HG03060 (cell line): ENCODE measurements around the gene HUWE1.

Experiments used
- ATAC-seq: cut with Tn5 transposase; IDR thresholded peaks from one replicate; pipeline ENCODE4 v1.9.1; 2021; ENCODE audit warnings: low read depth, moderate number of reproducible peaks; ENCODE audit not compliant: unreplicated experiment

The HUWE1 gene

DNA sequence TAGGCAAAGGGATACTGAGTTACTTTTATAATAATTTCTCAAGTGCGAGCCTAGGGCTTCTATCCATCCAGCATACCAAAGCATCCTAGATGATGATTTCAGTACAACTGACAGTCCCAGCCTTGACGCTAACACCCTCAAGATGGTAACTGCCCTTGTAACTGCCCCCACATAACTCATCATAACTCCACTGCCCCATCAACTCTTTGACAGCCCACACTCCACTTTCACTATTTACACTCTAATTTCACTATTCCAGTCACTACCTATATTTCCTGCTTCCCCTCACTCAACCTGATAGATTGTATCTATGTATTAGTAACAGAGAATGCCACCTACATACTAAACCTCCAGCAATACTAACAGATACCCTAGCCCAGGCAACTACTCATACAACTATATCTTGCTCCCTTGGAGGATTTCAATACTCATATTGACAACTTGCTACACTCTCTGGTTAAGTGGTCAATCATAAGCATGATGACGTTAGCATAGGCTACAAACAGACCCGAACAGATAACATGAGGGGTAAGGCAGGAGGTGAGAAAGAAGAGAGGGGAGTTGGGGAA, 65.0 kb downstream of the HUWE1 start:
- no peak for ATAC-seq

DNA sequence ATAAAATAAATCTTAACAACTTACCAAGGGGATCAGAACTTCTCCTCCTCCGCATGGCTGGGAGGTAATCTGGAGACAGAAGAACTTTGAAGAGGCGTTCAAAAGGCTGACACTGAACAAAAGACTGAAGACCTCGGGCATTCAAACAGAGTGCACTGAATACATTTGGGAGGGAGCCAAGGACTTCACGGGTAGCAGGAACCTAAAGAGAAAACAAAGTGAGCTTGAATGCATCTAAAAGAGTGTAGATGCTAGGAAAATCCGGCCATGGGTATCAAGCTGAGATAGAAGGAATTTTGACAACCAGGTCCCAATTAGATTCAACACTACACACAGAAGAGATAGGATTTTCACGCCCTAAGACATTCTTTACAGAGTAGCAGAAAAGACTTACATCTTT, 69.6 kb downstream of the HUWE1 start:
- no peak for ATAC-seq

DNA sequence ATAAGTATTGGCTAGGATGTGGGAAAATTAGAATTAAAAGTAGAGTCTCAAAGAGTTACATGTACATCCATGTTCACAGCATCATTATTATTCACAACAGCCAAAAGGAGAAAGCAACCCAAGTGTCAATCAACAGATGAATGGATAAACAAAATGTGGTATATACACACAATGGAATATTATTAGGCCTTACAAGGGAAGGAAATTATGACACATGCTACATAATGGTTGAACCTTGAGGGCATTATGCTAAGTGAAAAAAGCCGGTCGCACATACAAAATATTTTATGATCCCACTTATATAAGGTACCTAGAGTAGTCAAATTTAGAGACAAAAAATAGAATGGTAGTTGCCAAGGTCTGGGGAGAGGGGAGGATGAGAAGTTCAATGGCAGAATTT, 80.1 kb downstream of the HUWE1 start:
- ATAC-seq, result no peak

DNA sequence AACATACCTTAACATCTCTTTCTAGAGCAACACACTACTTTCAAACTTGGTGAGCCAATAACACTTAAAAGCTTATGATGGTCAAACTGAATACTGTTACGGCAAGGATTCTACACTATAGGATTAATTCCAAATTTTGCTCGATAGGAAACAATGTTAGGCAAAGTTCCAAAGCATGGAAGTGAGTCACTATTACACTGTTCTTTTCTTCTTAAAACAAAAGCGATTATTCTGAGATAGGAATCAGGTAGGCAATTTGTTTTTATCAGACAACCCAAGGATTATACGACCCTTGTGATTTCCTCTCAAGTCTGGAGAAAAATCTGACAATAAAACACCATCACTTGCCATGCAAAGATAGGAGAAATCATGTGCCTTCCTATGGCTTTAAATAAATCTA, 81.5 kb downstream of the HUWE1 start:
- no peak for ATAC-seq

DNA sequence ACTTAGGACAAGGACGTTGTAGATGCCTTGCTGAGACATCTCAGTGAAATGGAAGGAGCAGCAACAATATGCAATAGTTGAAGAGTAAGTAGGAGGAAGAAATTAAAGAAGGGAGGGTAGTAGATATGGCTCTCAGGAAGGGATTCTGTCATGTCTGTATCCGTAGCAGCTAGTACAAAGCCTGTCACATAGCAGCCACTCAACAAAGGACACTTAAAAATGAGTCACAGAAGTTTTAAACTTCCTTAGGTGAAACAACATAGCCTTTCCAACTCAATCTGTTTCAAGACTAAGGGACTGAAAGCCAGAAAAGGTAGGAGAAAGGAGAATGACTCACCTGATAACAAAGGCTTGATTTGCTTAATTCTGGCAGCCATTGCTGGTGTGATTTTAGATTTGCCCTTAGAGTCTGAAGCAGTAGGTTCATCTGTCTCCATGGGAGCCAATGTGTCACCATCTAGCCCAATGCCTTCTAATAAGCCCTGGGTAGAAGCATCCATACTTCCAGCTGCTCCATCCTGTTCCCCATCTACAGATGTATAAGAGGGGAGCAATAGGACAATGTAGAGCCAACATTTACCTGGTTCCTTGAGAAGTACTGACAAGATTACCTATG, 86.6 kb downstream of the HUWE1 start:
- ATAC-seq, result no peak

DNA sequence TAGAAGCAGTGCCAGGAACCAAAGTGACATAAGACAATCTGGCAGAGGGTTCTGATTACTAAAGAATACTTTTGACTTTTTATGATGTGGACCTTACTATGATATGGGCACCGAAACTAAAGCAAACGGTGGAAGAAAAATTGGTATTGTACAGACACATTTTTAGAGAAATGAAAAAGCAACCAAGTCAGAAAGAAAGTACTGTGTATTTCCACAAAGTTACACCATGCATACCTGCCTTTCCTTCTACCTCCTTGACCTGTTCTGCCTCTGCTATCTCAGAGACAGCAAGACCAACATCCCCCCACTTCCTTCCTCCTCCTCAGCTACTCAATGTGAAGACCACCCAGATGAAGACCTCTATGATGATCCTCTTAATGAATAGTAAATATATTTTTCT, 88.3 kb downstream of the HUWE1 start:
- no peak for ATAC-seq

DNA sequence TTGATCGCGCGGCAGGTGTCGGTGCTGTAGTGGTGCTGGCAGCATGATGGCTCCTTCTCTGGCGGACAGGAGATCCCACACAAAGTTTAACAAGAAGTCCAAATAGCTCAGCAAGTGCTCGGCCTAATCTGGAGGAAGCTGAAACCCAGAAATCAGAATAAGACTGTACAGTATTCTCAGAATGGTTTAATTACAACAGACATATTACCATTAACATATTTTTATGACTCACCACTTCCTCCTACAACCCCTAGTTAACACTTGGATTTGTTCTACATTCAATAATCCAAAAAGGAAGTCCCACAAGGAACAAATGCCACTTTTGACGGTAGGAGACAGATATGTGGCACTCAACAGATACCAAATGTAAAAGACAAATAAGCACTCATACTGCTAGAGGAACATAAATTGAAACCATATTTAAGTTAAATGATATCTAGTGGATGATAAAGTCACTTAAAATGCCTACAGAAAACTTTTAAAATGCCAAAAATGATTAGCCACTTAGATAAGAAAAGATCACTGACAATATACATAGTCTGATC, 91.2 kb downstream of the HUWE1 start:
- no peak for ATAC-seq

DNA sequence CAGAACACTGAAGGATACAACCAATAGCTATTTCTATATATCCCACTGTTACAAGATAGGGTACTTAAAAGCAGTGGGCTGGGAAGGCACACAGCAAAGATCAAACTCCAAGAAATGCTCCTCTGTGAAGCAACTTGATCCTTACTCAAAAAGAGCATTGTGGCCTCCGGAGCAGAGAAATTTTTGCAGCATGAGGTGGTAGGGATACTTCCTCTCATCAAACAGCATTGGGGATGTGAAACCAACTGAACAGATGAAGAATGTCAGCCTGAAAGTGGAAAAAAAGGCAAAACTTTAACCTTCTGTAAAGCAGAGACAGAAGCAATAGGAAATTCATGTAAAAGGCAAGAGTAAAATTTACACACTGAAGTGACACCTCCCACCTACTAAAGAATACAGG, 92.2 kb downstream of the HUWE1 start:
- ATAC-seq, result no peak

DNA sequence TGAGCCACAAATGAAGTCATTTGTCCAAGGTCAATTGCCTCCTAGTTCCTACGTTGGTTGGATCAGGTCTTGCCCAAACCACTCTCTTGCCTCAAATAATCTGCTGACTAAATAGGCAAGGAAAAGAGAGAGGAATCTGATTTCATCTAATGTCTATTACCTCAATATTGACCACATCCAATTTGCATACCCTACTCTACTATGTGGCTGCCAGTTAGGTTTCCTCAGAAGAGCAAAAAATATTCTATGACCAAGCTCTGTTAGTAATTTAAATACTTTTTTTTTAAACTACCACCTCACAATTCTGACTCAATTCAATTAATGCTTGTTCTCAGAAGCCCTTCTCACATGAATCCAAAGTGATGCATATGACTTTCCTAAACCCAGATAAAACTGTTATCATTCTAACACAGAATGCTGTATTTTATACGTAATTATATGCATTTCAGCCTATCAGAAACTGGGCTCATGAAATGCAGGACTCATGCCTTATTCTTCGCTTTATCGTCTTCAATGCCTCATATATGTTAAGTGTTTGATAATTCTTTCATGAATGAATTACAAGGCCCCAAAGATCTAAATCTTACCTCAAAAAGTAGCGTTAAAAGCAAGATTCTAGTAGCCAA, 98.6 kb downstream of the HUWE1 start:
- ATAC-seq, result no peak

DNA sequence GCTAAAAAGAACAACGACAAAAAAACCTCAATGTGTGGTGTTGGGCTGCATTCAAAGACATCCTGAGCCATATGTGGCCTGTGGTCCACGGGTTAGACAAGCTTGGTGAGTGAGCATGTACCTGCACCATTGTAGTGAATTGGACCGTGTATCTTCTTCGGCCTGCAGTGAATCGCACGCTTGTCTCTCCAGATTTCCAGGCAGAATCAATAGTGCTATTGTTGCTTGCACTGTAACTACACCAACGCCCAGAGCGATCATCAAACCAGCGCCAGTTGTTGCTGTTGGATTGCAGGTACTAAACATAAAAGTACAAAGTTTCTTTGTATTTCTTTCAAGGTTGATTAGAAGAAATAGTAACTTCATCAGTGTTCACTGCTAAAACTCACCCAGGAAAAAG, 101.6 kb downstream of the HUWE1 start:
- ATAC-seq, result no peak

DNA sequence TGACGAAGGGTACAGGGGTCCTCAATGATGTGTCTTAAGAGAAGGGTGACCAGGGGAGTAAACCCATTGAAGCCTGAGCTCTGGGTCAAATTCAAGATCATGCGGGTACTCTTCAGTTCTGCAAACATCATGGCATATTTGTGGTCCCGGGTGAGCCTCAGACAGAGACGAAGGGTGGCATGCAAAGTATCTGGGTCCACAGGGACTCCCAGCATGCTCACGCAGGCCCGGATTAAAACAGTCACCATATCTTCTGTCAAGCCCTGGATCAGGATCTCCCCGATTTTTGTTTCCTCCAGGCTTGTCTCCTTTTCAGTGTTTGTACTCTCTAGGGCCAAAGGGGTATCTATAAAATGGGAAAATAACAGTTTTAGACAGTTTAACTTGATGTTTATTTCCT, 102.9 kb downstream of the HUWE1 start:
- no peak for ATAC-seq

DNA sequence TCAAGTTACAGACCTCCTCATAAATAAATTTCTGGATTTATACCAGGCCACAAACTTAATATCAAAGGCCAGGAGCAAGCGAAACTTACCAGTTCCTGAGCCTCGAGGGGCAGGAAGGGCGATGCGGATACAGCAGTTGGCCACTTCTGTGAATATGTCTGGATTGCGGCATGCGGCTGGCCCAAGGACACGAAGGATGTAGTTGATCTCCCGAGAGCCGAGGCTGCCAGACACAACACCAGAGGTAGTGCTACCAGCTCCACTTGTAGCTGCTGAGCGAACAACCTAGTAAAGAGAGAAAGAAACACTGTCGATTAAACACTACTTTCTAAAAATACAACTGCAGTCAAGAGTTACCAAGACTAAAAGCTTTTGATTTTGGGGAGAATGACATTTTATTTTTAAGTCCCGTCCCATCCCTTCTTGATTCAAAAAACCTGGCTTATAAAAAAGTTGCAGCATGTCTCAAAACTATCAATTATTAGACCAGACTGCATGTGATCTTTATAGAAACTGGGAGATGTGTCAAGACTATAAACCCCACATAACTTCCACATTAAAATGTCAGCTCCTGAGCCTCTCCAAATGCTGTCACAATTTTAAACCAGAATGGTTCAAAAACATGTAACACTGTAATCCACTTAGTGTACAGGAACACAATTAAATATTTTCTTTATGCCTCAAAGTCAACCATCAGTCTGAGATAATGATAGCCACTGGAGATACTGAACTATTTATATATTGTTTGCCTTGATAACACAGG, 105.6 kb downstream of the HUWE1 start:
- no peak for ATAC-seq

DNA sequence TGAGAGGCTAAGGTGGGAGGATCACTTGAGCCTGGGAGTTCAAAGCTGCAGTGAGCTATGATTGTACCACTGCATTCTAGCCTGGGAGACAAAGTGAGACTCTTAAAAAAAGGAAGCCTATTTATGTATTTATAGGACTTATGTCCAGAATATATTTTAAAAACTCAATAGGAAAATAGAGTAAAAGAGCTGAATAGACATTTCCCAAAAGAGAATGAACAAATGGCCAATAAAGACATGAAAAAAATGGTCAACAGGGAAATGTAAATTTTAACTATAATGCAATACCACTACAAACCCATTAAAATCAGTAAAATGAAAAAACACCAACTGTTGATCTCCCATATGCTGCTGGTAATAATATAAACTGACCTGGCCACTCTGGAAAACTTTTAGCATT, 115.0 kb downstream of the HUWE1 start:
- ATAC-seq, result no peak

DNA sequence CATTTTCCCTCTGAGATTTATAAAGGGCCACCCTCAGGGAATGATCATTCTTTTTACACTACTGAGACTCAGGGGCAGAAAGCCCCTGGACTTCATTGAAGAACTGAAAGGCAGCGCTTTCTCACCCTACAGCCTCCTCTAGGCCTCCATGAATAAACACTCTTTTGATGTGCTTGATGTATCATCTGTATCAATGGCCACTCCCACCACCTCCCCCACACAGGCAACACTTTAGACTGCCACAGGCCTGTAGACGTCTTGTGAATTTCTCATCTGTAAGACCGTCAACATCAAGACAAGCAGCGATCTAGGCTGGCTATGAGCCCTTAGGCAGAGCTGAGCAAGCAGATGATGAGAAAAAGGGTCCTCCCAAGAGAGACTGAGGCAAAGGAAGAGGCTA, 123.2 kb downstream of the HUWE1 start:
- no peak for ATAC-seq

DNA sequence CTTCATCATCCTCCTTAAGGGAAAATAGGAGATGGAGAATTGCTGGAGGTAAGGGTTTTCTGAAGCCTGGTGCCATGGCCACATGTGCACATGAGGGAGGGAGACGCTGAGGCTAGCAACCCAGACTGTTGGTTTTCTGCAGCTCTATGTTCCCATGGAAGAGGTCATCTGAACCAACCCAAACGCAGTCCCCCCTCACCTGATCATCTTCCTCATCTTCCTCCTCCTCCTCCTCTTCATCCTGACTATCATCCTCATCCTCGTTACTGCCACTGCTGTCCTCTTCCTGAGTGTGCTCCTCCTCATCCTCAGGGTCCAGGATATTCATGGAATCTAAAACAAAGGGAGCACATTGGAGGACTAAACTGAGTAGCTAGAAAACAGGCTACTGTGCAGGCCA, 124.6 kb downstream of the HUWE1 start:
- no peak for ATAC-seq

DNA sequence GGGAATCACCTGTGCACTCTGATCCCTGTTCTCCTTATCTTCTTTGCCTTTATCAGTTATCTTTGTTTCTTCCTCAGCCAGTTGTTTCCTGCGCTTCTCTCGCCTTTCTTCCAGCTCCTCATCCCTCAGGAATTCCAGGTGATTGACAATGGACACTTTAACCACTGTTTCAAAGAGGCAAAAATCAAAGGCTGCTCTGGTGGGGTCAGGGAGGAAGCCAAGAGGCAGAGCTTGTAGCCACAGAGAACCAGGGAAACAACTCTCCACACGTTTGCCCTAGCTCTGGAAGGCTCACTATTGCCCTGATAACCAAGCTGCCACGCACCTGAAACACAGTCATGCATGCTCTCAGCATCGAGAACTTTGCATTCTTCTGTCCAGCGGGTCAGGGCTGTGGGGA, 127.9 kb downstream of the HUWE1 start:
- no peak for ATAC-seq

DNA sequence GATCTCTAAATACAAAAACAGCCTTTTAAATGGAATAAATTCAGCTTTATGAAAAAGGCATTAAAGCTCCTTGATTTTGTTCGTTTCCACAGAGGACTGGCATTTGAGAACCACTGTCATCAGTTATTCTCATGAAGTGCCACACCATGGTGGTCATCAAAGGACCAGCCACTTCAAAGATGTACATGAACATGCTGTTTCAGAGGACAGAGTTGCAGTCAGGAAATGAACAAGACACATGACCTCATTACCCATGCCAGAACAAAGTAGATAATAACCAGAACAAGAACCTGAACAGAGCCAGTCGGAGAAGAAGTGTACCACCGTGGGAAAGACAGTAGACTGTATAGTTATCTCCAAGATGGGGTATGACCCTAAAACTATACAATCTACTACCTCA, 129.7 kb downstream of the HUWE1 start:
- no peak for ATAC-seq

DNA sequence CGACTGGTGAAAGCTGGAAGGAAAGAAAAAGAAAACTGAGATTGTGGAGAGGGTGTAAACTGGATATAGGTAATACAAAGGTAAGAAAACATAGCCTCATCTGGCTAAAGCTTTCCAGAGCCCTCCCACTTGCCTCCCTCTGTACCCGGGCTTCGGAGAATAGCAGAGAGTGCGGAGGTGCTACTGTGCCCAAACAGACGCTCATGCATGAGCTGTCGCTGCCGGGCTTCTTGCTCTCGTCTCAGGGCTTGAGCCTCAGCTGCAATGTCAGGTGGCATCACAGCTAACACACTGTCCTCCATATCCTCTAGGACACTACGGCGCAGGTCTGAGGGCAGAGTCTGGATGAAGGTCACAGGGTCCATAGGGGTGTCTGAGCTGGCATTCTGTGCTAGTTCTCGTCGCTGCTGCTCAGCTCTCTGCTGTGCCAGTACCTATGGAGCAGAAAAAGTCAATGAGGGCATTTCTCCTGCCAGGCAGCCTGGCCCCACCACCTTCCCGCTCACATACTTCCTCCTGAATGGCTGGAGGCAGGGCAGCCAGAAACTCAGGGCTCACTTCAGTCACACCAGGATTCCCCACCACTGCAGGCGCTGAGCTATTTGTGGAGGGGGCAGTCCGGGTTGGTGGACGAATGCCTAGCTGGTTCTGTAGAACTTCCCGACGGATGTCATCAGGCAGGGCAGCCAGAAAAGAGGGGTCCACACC, 135.6 kb downstream of the HUWE1 start:
- ATAC-seq, result no peak

DNA sequence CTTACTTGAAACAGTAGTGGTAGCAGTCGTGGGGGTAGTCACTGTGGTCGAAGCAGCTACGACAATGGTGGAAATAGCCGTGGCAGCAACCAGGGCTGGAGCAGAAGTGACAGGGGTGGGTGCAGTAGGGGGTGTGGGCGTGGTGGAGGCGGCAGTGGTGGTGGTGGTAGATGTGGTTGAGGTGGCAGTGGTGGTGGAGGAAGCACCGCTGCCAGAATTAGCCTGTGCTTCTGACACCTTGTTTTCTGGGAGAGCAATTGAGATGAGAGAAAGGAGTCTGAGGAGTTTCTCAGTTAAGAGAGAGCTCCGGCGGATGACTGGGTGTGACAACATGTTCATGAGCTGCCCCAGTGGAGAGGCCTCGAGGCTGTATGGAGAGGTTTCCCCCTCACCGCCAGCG, 138.9 kb downstream of the HUWE1 start:
- no peak for ATAC-seq

DNA sequence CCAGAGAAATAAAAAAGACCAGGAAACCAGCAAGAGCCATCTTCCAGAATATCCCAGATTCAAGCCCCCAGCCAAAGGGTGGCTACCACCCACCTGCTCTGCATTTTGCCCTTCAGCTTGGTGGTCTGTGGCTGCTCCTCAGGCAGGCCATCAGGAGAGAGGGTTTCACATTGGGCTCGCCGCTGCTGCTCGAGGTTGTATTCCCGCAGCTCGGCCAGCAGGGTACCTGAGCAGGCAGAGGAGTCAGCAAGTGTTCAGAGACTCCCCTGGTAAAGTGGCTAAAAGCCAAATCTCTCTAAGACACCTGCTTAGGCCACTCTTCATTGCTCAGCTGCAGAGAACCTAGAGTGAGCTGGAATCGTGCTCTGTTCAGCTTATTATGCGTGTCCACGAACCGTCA, 141.6 kb downstream of the HUWE1 start:
- ATAC-seq, result no peak

DNA sequence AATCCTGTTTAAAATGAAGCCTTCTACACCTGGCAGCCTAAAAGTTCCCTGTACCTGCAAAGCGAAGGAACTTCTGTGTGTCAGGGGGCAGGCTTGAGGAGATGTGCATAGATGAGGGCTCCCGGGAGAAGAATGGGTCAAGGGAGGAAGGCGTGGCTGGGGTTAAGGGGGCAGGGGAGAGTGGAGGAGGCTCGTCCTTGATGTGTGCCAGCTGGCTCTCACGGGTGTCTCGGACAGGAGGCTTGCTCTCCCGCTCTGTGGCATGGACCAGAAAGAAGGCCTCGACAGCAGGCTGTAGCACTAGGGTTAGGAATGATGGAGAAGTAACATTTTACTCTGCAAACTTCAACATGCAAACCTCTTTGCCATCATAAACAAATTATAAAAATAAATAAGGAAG, 147.7 kb downstream of the HUWE1 start:
- ATAC-seq, result no peak
